GM19463 (cell line): Measurements from ENCODE around the gene TUBGCP5.
"Not testable (repeated sequence)": the region's sequence is repeated elsewhere in the genome, so short reads cannot be mapped to it uniquely, and the experiment has no call there.

ENCODE experiments used
- ATAC-seq: cut with Tn5 transposase; IDR thresholded peaks from one replicate; pipeline ENCODE4 v1.9.1; 2021; ENCODE audit warnings: mild to moderate bottlenecking, moderate library complexity; ENCODE audit not compliant: unreplicated experiment

TUBGCP5 gene

DNA sequence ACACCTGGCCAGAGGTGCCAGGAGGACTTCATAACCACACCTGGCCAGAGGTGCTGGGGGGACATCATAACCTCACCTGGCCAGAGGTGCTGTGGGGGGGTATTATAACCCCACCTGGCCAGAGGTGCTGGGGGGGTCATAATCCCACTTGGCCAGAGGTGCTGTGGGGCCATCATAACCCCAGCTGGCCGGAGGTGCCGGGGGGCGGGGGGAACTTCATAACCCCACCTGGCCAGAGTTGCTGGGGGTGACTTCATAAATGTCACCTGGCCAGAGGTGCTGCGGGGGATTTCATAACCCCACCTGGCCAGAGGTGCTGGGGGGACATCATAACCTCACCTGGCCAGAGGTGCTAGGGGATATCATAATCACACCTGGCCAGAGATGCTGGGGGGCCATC lies 4.2 kb upstream of the TUBGCP5 start:
- ATAC-seq: not testable (repeated sequence)

DNA sequence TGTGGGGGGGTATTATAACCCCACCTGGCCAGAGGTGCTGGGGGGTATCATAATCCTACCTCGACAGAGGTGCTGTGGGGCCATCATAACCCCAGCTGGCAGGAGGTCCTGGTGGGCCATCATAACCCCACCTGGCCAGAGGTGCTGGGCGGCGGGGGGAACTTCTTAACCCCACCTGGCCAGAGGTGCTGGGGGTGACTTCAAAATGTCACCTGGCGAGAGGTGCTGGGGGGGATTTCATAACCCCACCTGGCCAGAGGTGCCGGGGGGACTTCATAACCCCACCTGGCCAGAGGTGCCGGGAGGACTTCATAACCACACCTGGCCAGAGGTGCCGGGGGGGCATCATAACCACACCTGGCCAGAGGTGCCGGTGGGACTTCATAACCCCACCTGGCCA lies 2.4 kb upstream of the TUBGCP5 start:
- not testable (repeated sequence) for ATAC-seq

DNA sequence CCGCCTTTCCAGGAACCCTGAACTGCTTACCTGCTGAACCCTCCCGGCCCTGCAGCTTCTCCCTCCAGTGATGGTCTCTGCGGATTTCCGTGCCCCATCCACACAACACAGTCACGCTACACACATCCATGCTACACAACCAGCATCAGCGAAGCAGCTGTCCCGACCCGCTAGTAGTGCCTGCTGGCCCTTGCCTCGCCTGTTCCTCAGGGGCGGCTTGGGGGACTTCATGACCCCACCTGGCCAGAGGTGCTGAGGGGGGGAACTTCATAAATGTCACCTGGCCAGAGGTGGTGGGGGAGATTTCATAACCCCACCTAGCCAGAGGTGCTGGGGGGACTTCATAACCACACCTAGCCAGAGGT lies 530 bp upstream of the TUBGCP5 start:
- peak; percentile 5 for ATAC-seq

DNA sequence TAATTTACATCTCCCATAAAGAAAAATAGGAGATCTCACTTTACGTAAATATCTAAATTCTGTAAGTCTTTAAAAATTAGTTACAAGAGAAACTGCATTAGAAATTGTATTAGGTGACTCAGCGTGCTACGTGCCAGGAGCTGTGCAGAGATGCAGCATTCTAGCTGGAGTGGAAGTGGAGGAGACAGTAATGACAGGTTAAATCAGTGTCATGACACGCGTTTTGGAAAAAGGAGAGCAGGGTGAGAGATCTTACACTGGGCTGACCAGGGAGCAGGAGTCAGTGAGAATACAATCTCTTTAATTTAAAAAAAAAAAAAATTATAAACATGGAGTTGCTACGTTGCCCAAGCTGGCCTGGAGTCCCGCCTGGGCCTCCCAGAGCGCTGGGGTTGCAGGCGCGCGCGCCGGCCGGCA lies 635 bp downstream of the TUBGCP5 start:
- peak; percentile 3 for ATAC-seq

DNA sequence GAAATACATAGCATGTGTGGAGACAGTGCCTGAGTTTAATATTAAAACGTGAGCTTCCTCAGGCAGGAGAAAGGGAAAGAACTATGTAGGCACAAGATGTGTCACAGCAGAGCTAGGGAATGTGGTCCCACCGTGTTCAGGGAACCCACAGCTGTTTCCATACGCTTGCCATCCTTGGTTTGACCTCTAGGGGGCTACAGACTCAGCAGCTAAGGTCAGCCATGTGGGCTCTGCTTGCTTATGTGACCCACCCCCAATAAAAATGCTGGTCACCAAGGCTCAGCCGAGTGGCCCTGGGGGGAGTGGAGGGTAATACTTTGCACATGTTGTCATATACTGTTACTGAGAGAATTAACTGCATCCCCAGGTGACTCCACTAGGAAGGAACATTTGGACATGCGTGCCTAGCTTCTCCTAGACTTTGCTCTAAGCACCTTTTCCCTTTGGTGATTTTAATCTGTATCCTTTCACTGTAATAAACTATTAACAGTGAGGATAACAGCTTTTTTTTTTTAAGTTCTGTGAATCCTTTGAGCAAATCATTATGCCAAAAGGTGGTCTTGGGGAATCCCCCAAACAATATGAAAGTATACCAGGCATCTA lies 3.3 kb downstream of the TUBGCP5 start:
- ATAC-seq: no peak

DNA sequence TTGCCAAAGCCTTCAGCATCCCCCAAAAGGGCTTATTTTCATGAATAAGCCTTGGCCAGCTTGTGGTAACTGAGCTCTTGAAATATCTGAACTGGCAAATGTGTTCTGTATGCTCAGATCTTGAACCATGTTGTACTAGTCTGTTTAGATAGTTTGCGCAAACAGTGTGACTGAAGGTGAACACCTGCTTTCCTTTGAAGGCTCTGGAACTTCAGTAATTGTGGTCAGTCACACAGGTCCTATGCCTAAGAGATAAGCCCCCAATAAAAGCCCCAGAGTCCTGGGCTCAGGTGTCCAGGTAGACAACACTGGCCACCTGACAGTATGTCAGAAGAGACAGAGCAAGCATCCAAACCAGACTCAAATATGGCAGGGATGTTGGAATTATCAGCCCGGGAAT lies 5.4 kb downstream of the TUBGCP5 start:
- ATAC-seq: no peak

DNA sequence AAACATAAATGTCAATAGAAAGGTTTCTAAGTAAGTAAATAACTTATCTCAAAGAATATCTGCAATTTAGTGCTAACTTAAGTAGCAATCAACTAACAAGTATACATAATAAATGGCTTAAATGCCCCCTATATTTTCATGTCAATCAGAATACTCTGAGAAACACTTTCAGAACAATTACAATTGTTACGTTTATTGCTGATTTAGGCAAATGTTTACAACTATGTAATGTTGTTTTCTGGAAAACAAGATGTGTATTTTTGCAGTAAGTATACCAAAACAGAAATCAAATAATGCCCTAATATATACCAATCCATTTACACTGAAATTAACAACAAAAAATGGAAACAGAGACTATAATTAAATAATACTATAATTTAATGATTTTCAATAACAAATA lies 13.2 kb downstream of the TUBGCP5 start:
- ATAC-seq: no peak

DNA sequence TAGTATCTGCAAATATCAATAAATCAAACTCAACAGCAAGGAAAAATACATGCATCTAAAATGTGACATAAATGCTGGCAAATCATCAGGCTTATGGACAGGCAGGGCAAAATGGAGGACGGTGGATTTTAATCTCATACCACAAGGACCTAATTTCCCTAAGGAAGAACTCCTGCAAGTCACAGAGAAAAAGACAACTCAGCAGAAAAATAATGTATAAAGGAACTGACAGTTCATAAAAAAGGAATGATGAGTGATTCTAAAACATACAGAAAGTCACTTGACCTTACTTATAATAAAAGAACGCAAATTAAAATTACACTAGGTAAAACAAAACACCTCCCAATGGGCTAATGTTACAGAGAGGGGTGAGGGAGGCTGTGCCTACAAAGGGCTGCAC lies 17.2 kb downstream of the TUBGCP5 start:
- no peak for ATAC-seq

DNA sequence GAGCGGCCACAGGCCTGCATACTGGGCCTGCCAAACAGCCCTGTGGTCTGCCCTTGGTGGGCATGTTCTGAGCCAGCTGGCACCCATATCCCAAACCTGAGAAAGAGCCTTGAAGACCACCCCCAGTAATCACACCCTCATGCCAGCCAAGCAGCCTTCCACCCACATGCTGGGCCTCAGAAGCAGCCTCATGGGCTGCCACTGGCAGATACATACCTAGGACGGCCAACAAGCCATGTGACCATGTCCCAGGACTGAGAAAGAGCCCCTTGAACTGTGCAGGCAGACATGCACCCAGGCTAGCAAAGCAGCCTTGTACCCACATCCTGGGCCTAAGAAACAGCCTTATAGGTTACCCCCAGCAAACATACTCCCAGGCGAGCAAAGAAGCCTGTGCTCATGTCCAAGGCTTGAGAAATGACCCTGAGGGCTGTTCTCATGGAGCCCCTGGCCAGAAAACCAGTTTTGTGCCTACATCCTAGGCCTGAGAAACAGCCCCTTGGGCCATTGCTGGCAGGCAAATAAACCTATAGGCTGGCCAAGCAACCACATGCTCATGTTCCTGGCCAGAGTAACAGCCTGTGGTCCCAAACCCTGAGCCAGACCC lies 24.9 kb downstream of the TUBGCP5 start:
- ATAC-seq: no peak

DNA sequence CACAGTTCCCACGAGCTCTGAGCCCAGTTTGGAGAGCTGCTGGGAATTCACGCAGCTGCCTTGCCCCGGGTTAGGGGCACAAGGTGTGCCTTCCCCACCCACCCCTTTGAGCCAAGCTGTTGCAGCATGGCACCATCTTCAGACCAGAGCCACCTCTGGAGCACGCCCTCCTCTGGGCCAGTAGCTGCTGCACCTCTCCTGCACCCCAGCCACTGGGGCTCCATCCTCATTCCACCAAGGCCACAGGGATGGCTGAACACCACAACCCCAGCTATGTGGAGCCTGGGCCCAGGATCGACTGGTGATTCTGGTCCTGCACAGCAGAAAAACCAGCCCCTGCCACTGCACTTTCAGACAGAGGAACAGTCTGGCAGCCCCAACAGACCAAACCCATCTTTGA lies 25.7 kb downstream of the TUBGCP5 start:
- no peak for ATAC-seq

DNA sequence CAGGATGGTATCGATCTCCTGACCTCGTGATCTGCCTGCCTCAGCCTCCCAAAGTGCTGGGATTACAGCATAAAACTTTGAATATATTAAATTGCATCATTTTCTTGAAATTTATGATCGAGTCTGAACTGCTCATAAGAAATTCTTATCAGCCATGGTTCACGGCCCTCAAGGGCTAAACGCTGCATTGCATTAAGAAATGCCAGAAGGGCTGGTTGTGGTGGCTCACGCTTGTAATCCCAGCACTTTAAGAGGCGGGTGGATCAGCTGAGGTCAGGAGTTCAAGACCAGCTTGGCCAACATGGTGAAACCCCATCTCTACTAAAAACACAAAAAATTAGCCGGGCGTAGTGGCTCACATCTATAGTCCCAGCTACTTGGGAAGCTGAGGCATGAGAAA lies 26.8 kb downstream of the TUBGCP5 start:
- ATAC-seq: not testable (repeated sequence)

DNA sequence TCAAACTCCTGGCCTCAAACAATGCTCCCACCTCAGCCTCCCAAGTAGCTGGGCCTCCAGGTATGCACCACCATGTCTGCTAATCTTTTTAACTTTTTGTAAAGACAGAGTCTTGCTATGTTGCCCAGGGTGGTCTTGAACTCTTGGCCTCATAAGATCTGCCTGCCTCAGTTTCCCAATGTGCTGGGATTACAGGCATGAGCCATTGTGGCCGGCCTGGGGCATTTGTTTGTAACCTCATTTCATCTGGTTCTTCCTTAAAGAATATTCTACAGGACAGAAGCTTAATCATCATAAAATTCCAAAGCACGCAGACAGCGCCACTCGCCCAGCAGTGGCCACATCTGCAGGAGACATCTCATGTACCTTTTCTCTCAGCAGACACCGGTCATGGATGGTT lies 35.6 kb downstream of the TUBGCP5 start:
- ATAC-seq: no peak

DNA sequence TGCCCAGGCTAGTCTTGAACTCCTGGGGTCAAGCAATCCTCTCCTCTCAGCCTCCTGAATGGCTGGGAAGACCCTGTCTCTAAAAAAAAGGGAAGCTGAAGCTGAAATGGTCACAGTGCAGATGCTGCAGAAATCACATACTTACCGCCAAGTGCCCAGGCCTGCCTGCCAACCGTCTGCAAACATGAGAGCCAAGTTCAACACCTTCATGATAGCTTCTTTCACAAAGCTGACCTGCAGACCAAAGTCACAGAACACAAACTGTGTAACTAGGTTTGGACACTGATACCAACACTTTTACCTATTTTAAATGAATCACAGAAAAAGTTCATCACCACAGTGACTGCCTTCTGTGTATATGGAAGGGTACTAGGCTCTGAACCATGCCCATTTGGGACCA lies 36.4 kb downstream of the TUBGCP5 start:
- no peak for ATAC-seq

DNA sequence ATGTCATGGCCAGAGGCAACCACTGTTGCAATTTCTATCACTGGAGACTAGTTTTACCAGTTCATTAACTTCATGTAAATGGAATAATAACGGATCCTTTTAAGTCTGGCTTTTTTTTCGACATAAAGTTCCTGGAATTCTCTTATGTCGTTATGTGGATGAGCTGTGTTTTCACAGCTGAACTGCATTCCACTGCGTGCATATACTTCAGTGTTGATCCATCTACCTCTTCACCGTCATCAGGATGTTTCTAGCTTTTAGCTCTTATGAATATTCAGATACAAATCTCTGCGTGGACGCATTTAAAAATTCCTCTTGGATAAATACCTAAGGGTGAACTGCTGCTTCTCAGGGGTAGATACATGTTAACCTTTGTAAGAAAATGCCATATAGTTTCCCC lies 43.6 kb downstream of the TUBGCP5 start:
- no peak for ATAC-seq

DNA sequence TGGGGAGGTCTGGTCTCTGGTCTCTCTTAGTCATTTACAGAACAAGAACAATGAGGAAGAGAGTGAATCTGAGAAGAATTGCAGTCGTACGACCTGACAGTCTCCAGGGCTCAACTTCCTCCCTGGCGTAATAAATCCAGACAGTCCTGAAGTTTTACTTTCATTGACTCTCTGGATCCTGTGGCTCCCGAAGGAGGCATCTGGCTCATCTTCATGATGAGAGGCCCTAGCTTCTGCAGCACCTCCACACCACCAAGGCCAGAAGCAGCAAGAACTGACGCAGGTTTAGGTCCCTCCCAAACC lies 47.4 kb downstream of the TUBGCP5 start:
- no peak for ATAC-seq

DNA sequence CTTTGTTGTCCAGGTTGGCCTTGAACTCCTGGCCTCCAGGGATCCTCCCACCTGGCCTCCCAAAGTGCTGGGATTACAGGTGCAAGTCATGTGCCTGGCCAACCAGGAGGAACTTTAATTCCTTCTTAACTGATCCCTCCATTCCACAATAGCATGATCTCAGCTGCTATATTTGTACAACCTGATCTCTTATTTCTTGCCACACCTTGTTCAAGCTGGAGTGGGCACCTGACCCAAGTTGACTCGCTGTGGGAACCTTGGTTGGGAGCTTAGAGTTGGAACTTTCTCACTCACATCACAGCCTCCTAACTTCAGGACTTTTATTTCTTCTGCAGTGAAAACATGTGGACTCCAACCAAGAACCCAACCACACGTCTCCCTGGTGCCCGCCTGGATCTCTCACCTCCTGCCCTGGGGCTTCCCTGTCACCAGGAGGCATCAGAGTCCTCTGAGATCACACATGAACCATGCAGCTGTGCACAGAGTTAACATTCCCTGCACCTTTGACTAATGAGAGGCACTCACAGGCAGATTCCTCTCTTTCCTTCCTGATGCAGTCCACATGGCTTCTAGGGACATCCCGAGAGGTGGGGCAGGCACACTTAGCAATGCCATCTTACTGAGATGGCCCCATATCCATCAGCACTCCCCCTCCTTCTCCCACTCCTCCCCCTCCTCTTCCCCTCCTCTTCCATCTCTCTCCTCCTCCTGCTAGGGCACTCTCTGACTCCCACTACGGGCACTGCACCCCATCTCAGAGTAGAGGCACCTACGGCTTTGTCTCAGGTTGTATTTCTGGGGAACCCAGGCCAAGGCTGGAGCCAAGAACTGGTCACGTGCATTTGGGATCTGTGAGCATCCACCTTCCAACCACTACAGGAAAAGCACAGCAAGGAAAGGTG lies 49.5 kb downstream of the TUBGCP5 start:
- no peak for ATAC-seq

DNA sequence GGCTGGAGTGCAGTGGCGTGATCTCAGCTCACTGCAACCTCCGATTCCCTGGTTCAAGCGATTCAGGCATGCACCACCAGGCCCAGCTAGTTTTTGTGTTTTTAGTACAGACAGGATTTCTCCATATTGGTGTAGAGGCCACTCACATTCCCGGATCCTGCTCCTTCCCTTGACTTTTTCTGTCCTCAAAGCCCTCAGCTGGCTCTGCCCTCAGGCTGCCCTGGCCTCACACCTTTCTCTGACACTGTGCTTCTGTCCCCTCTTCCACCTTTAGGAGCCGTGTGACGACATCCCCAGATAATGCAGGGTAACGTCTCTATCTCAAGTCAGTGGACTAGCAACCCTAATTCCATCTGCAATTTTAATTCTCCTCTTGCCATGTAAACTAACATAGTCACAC lies 50.6 kb downstream of the TUBGCP5 start:
- no peak for ATAC-seq

DNA sequence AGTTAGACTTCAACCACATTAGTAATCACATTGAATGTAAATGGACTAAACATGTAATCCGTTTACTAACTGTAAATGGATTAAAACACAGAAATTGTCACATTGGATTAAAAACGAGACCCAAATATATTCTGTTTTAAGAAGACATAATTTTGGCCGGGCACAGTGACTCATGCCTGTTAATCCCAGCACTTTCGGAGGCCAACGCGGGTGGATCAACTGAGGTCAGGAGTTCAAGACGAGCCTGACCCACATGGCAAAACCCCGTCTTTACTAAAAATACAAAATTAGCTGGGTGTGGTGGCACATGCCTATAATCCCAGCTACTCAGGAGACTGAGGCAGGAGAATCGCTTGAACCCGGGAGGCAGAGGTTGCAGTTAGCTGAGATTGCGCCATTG lies 57.4 kb downstream of the TUBGCP5 start:
- ATAC-seq: not testable (repeated sequence)

DNA sequence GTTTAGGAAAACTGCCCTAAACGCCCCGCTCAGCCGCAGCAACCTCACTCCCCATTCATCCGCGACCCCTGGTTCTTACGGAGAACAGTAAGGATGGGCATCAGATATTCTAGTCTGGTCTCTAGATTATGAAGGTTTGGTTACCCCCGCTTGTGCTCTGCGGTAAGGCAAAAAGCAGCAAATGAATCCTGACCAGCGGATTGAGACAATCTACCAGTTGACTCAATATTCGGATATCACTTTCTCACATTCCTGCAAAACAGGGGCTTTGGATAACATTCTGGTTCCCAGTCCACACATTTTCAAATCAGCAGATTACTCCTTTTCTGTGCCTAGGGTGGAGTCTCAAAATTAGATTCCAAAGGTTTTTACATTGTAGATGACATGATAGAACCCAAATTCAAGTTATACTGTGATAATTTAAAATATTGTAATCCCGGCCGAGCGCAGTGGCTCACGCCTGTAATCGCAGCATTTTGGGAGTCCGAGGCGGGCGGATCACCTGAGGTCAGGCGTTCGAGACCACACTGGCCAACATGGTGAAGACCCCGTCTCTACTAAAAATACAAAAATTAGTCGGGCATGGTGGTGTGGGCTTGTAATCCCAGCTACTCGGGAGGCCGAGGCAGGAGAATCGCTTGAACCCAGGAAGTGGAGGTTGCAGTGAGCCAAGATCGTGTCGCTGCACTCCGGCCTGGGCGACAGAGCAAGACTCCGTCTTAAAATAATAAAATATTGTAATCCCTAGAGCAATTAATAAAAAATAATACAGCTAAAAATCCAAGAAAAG lies 58.1 kb downstream of the TUBGCP5 start:
- no peak for ATAC-seq

DNA sequence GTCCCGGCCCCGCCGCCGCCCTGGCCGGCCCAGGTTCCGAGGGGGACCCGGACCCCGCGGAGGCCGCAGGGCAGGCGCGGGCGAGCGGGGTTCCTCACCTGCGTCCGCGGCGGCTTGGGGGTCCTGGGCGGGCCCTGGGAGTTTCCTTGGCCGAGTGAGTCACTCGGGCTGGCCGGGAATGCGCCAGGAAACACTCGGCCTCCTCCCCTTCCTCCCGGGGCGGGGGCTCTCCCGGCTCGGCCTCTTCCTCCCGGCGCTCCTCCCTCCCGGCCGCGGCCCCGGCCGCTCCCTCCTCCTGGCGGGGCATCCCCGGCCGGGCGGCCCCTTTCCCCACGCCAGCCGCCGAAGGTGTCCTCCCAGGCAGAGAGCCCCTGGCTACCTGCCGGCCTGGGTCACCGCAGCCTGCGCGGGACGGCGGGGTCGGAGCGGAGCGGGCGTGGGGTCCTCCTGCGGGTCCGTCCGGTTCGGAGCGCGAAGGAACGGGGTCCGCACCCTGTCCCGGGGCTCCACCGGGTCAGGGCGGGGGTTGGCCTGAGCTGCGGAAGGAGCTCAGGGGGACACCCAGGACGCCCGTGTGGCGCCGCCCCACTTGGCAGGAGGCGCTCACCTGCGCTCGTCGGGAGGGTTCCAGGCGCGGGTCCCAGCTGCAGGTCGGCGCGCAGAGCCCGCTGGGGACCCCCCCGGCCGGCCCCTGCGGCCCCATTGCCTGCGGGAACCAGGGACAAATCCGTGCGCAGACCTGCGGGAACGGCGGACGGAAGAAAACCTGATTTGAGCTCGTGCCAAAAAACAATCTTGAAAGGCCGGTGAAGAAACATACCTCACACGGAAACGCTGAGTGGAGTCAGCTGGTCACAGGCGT lies 58.9 kb downstream of the TUBGCP5 start, which contains the start of gene CYFIP1:
CYFIP1 (minus strand) TSS at position 180 of the 862 bp plus-strand sequence. CDS start 33,083 bp downstream, outside the sequence.
- ATAC-seq: peak; percentile 77
